ENCODE data around the gene IL1RAPL1.

DNA sequence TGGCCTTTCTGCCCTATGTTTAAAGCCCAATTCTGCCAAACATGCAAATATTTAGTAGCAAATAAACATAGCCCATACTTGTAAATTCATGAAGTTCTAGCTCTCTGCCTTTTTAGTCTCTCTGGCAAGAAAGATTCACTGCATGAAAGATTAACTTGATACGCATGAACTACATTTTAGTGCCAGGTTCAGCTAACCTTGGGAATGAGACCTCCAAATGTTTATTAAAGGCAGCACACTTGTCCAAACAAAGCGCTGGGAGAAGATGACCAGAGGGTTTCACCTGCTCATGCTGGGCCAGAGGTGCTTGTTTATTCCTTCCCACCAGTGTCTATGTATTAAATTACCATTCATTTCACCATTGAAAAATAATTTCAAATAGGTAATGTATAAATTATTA is 44.5 kb upstream of the IL1RAPL1 start:
- TF ChIP-seq, protein P1, sequence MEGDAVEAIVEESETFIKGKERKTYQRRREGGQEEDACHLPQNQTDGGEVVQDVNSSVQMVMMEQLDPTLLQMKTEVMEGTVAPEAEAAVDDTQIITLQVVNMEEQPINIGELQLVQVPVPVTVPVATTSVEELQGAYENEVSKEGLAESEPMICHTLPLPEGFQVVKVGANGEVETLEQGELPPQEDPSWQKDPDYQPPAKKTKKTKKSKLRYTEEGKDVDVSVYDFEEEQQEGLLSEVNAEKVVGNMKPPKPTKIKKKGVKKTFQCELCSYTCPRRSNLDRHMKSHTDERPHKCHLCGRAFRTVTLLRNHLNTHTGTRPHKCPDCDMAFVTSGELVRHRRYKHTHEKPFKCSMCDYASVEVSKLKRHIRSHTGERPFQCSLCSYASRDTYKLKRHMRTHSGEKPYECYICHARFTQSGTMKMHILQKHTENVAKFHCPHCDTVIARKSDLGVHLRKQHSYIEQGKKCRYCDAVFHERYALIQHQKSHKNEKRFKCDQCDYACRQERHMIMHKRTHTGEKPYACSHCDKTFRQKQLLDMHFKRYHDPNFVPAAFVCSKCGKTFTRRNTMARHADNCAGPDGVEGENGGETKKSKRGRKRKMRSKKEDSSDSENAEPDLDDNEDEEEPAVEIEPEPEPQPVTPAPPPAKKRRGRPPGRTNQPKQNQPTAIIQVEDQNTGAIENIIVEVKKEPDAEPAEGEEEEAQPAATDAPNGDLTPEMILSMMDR (conservative IDR thresholded peaks at IDR 0.05; ENCODE audit: low read length): no peak
- no peak for TF ChIP-seq EZH2phosphoT487 (IDR thresholded peaks at IDR 0.05; ENCODE audit: borderline replicate concordance)
